HEK293 (cell line): ENCODE results near the gene PAX3.

ENCODE experiments used
- CTCF ChIA-PET: fragments of 350-600 bp; formaldehyde crosslinking; extraction: SDS; loops from one replicate; lab custom pipeline; 2021; ENCODE audit warnings: antibody characterized with exemption; lab: Yijun Ruan, JAX
- POLR2A ChIA-PET: fragments of 300-600 bp; formaldehyde crosslinking; extraction: SDS; loops from one replicate; lab custom pipeline; 2020; ENCODE audit warnings: antibody characterized with exemption, inconsistent platforms; lab: Yijun Ruan, JAX
- H3K27ac ChIP-seq: fragments of 200-500 bp; sonication (Bioruptor generic); 2 replicates; pipeline ENCODE4 v1.5.1; 2014; ENCODE audit warnings: low read depth, low read length, control low read depth, inconsistent platforms; ENCODE audit errors: extremely low read depth
- H3K36me3 ChIP-seq, 2 experiments: fragments of 200-500 bp in 1 of 2; sonication (Bioruptor generic) in 1 of 2; 1 replicate in 1 of 2; 2 replicates in 1 of 2; pipeline ENCODE4 v1.5.1; 2014 to 2017; ENCODE audit warnings: inconsistent platforms in 2 of 2, low read length in 2 of 2; ENCODE audit not compliant: control insufficient read depth in 2 of 2, insufficient read depth in 1 of 2
- H3K4me1 ChIP-seq: fragments of 200-500 bp; sonication (Bioruptor generic); 2 replicates; pipeline ENCODE4 v1.5.1; 2014; ENCODE audit warnings: mild to moderate bottlenecking, low read length, inconsistent platforms; ENCODE audit not compliant: control insufficient read depth, insufficient read depth
- H3K4me3 ChIP-seq: 2 replicates; pipeline ENCODE4 v1.5.1; 2011; ENCODE audit warnings: low read depth, mild to moderate bottlenecking, control low read depth, low read length, moderate library complexity
- H3K9me3 ChIP-seq: fragments of 200-500 bp; sonication (Bioruptor generic); 2 replicates; pipeline ENCODE4 v1.5.1; 2014; ENCODE audit warnings: low read depth, low read length, inconsistent platforms; ENCODE audit not compliant: control insufficient read depth, insufficient read depth
- BCL11B ChIP-seq: fragments of 450-650 bp; formaldehyde crosslinking; IDR thresholded peaks from 2 replicates; pipeline ENCODE4 v1.5.1; 2016; ENCODE audit warnings: low read depth, missing biosample characterization, missing genetic modification characterization
- BCL6B ChIP-seq: fragments of 450-650 bp; formaldehyde crosslinking; IDR thresholded peaks from 2 replicates; pipeline ENCODE4 v1.5.1; 2017; ENCODE audit warnings: missing biosample characterization, missing genetic modification characterization
- EGR2 ChIP-seq: fragments of 450-650 bp; formaldehyde crosslinking; IDR thresholded peaks from 2 replicates; pipeline ENCODE4 v1.5.1; 2016; ENCODE audit warnings: low read depth, missing biosample characterization, missing genetic modification characterization
- KLF17 ChIP-seq: fragments of 450-650 bp; formaldehyde crosslinking; IDR thresholded peaks from 2 replicates; pipeline ENCODE4 v1.5.1; 2016; ENCODE audit warnings: missing biosample characterization, missing genetic modification characterization
- MYNN ChIP-seq: fragments of 450-650 bp; formaldehyde crosslinking; IDR thresholded peaks from 2 replicates; pipeline ENCODE4 v1.5.1; 2016; ENCODE audit warnings: missing biosample characterization, missing genetic modification characterization, borderline replicate concordance
- PATZ1 ChIP-seq: fragments of 450-650 bp; formaldehyde crosslinking; IDR thresholded peaks from 2 replicates; pipeline ENCODE4 v1.5.1; 2016; ENCODE audit warnings: missing biosample characterization, missing genetic modification characterization
- TCF7L2 ChIP-seq: IDR thresholded peaks from 2 replicates; pipeline ENCODE4 v1.6.1; 2011; ENCODE audit warnings: low read depth, mild to moderate bottlenecking, inconsistent platforms, low read length, moderate library complexity, borderline replicate concordance
- ZEB2 ChIP-seq: fragments of 450-650 bp; formaldehyde crosslinking; IDR thresholded peaks from 2 replicates; pipeline ENCODE4 v1.5.1; 2016; ENCODE audit warnings: missing biosample characterization, missing genetic modification characterization
- ZNF112 ChIP-seq: fragments of 450-650 bp; formaldehyde crosslinking; IDR thresholded peaks from 2 replicates; pipeline ENCODE4 v1.5.0; 2017; ENCODE audit warnings: missing biosample characterization, missing genetic modification characterization
- ZNF148 ChIP-seq: fragments of 450-650 bp; formaldehyde crosslinking; IDR thresholded peaks from 2 replicates; pipeline ENCODE4 v1.5.0; 2017; ENCODE audit warnings: missing biosample characterization, missing genetic modification characterization, borderline replicate concordance
- ZNF24 ChIP-seq: fragments of 450-650 bp; formaldehyde crosslinking; IDR thresholded peaks from 2 replicates; pipeline ENCODE4 v1.5.1; 2016; ENCODE audit warnings: missing biosample characterization, missing genetic modification characterization
- ZNF549 ChIP-seq: fragments of 450-650 bp; IDR thresholded peaks from 2 replicates; pipeline ENCODE4 v1.5.1; 2018; ENCODE audit warnings: missing biosample characterization, missing genetic modification characterization, mild to moderate bottlenecking, inconsistent platforms, moderate library complexity
- ZNF624 ChIP-seq: fragments of 450-650 bp; formaldehyde crosslinking; IDR thresholded peaks from 2 replicates; pipeline ENCODE4 v1.5.1; 2017; ENCODE audit warnings: missing biosample characterization, missing genetic modification characterization
- ZNF654 ChIP-seq: fragments of 450-650 bp; formaldehyde crosslinking; IDR thresholded peaks from 2 replicates; pipeline ENCODE4 v1.5.1; 2016; ENCODE audit warnings: low read depth, missing biosample characterization, missing genetic modification characterization
- ZNF76 ChIP-seq: fragments of 450-650 bp; formaldehyde crosslinking; IDR thresholded peaks from 2 replicates; pipeline ENCODE4; 2016; ENCODE audit warnings: low read depth, missing biosample characterization, missing genetic modification characterization, borderline replicate concordance
- TF ChIP-seq, protein P1 (sequence below): fragments of 450-650 bp; formaldehyde crosslinking; conservative IDR thresholded peaks from 2 replicates; pipeline ENCODE4 v1.5.1; 2016; ENCODE audit warnings: low read depth, missing biosample characterization, missing genetic modification characterization

PAX3 gene

DNA sequence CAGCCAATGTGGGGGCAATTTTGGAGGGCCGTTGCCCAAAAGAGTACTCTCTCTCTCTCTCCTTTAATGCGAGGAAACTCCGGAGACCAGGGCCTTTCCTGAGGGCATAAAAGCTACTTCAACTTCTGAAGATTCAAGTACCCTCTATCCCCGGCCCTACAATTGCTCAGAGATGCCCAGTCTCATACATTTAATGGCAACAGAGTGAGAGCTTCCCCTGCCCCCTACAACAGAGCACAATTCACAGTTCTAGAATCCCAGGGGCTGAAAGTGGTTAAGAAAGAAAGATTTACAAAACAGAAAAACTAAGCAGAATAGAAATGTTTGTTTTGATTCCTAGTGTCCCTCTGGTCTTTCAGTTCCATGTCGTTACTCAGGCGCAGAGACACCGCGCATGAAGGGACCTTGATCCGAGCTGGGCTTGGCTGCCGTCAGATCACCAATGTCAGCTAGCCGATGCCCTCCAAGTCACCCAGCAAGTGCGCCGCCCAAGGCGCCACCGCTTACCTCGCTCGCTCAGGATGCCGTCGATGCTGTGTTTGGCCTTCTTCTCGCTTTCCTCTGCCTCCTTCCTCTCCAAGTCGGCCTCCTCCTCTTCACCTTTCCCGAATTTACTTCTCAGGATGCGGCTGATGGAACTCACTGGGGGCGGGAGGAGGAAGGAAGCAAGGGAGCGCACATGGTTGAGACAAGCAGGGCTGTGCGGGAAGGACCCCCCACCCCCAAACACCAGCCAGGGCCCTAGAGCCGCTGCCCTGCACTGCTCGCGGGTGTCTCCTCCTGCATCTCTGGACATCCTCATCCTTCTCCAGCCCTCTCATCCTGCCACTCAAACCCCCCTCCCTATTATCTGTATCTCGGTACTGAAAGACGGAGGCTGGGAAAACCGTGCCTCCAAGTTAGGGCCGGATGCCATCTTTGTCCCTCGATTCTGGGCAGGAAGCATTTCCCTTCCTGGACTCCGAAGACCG is 4.9 kb downstream of the PAX3 start:
- H3K4me1 ChIP-seq, result peaks cover 4% of the 10 kb centered on the region; the same call in 1 of the 2 replicates
- H3K27ac ChIP-seq, result no peak overlapping the region
- CTCF ChIA-PET, result no interaction called here
- TF ChIP-seq TCF7L2, result no peak
- no peak for TF ChIP-seq ZNF624 (tag by site-specific recombination)
- TF ChIP-seq, protein P1, sequence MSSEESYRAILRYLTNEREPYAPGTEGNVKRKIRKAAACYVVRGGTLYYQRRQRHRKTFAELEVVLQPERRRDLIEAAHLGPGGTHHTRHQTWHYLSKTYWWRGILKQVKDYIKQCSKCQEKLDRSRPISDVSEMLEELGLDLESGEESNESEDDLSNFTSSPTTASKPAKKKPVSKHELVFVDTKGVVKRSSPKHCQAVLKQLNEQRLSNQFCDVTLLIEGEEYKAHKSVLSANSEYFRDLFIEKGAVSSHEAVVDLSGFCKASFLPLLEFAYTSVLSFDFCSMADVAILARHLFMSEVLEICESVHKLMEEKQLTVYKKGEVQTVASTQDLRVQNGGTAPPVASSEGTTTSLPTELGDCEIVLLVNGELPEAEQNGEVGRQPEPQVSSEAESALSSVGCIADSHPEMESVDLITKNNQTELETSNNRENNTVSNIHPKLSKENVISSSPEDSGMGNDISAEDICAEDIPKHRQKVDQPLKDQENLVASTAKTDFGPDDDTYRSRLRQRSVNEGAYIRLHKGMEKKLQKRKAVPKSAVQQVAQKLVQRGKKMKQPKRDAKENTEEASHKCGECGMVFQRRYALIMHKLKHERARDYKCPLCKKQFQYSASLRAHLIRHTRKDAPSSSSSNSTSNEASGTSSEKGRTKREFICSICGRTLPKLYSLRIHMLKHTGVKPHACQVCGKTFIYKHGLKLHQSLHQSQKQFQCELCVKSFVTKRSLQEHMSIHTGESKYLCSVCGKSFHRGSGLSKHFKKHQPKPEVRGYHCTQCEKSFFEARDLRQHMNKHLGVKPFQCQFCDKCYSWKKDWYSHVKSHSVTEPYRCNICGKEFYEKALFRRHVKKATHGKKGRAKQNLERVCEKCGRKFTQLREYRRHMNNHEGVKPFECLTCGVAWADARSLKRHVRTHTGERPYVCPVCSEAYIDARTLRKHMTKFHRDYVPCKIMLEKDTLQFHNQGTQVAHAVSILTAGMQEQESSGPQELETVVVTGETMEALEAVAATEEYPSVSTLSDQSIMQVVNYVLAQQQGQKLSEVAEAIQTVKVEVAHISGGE (tag by site-specific recombination), result no peak
- no peak for TF ChIP-seq PATZ1 (tag by site-specific recombination)
- no peak for TF ChIP-seq KLF17 (tag by site-specific recombination)
- no peak for TF ChIP-seq ZNF76 (tag by site-specific recombination)
- TF ChIP-seq ZNF24, result no peak
- TF ChIP-seq ZNF654 (tag by site-specific recombination), result no peak
- TF ChIP-seq EGR2 (tag by site-specific recombination), result no peak
- no peak for TF ChIP-seq ZNF549 (tag by site-specific recombination)
- no peak for TF ChIP-seq BCL11B
- POLR2A ChIA-PET, result no interaction called here
- H3K36me3 ChIP-seq, result peaks cover 14 to 59% of the 10 kb centered on the region in 2 experiments; a peak in 2 of 3 replicates
- no peak overlapping the region for H3K4me3 ChIP-seq
- no peaks in the 10 kb centered on the region for H3K9me3 ChIP-seq

DNA sequence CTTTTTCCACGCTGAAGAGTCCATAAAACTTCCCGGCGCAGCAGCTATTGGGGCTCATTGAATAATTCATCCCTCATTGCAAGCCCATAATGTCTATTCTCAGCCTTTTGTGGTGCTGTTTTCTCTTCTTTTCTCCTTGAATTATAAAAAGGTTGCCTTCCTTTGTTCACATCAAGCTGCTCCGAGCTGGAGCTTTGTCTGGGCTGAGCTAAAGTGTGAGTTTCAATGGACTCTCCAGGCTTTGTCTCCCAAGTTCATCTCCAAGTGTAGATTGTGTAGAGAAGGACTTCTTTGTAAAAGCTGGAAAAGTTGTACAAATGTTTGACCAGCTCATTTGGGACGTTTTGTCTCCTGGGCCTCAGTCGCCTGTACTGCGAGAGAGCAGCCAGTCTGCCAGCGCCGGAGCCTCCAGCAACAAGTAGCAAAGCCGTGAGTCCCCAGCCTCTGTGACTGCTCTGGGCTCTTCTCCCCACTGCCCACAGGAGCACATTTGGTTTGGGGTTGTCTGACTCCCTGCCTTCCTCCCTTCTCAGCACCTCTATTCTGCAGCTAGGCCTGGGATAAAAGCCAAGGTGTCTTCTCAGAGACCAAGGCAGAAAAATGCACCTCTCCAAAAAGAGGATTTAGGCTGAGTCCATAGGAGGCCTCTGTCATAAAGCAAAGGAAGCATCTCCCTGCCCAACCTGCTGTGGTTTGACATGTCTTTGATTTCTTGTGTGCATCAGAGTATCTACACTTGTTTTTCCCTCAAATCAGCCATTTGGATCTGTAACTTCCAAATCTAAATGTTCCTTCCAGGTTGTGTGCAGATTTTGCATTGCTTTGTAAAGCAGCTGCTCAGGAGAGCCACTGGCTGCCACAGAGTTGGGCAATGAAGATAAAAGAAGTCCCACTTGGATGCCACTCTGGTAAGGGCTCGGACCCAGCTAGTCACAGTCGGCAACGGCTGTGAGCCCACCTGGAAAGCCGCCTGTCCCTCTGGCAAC is 6.4 kb downstream of the PAX3 start:
- ChIA-PET CTCF (interaction anchor here (0.6 to 1.3 kb wide), 2 partner anchors 234 to 573 kb away, joined by 3 read pairs; no protein-coding TSS in a partner anchor), POLR2A (interaction anchor here (0.6 kb wide), 1 partner anchor 394 kb away, joined by 3 read pairs; no protein-coding TSS in a partner anchor)
- H3K36me3 ChIP-seq, result peaks cover 14 to 60% of the 10 kb centered on the region in 2 experiments; a peak in 2 of 3 replicates
- H3K27ac ChIP-seq, result no peak overlapping the region
- no peaks in the 10 kb centered on the region for H3K9me3 ChIP-seq
- H3K4me1 ChIP-seq, result peaks cover 13% of the 10 kb centered on the region
- H3K4me3 ChIP-seq, result no peak overlapping the region
- TF ChIP-seq ZNF112 (tag by site-specific recombination) (no peak), KLF17 (tag by site-specific recombination) (no peak), ZNF148 (tag by site-specific recombination) (no peak), ZEB2 (tag by site-specific recombination) (no peak), MYNN (no peak), BCL6B (no peak)
